Mesothelial cell of epicardium (in vitro differentiated cells): Measurements from ENCODE around the gene ITPKC. TPM values are rescaled to one million over a fixed set of nuclear protein-coding genes. Genes with fewer than 3 reads are reported as not detected.

Source experiments
- DNase-seq, 2 experiments: peaks; one replicate each; pipeline ENCODE4 v3.0.0; 2021; ENCODE audit warnings: low spot score in 2 of 2; ENCODE audit not compliant: unreplicated experiment in 2 of 2
- H3K27ac Mint-ChIP-seq: 2 replicates; pipeline ENCODE4 v1.8.0; 2021; ENCODE audit warnings: mixed read lengths
- H3K27me3 Mint-ChIP-seq: 2 replicates; pipeline ENCODE4 v1.8.0; 2021; ENCODE audit warnings: low read depth, mixed read lengths
- H3K36me3 Mint-ChIP-seq: 2 replicates; pipeline ENCODE4 v1.8.0; 2021; ENCODE audit warnings: mixed read lengths
- H3K4me1 Mint-ChIP-seq: 2 replicates; pipeline ENCODE4 v1.8.0; 2021; ENCODE audit warnings: mixed read lengths
- H3K4me3 Mint-ChIP-seq: 2 replicates; pipeline ENCODE4 v1.8.0; 2021; ENCODE audit warnings: mild to moderate bottlenecking, moderate library complexity, mixed read lengths
- H3K9me3 Mint-ChIP-seq: 2 replicates; pipeline ENCODE4 v1.8.0; 2021; ENCODE audit warnings: mixed read lengths
- CTCF ChIP-seq: fragments of 200-600 bp; sonication (generic); IDR thresholded peaks from one replicate; pipeline ENCODE4 v1.5.0; 2021; ENCODE audit warnings: antibody characterized with exemption; ENCODE audit not compliant: unreplicated experiment
- total RNA-seq: library from RNA; stranded (reverse); gene quantifications from 3 replicates; pipeline ENCODE4 v1.2.1, GENCODE V29; 2021

Gene ITPKC
- total RNA-seq, 1 donor from 2014 or later: 28.3 TPM

GRCh38 chr19:40690050-40690692 lies 26.7 kb upstream of the ITPKC start, which contains the start of gene NUMBL:
Gene NUMBL, minus strand, starts transcription at chr19:40690651. Its CDS starts 168 bp downstream, at chr19:40690483.
- H3K4me3 Mint-ChIP-seq: peak within 1 kb of the TSS; percentile 75
- H3K36me3 Mint-ChIP-seq: peaks cover 16% of the 10 kb centered on the region
- no peaks in the 10 kb centered on the region for H3K9me3 Mint-ChIP-seq
- peak within 1 kb of the TSS; percentile 89 for H3K27ac Mint-ChIP-seq
- peaks cover 3% of the 10 kb centered on the region for H3K4me1 Mint-ChIP-seq
- no peak for TF ChIP-seq CTCF
- no peak for DNase-seq
- no peaks in the 10 kb centered on the region for H3K27me3 Mint-ChIP-seq

- H3K4me3 Mint-ChIP-seq: peak overlapping the region; percentile 75
- peaks cover 10% of the 10 kb centered on the region for H3K36me3 Mint-ChIP-seq
- TF ChIP-seq CTCF: no peak
- H3K4me1 Mint-ChIP-seq: peaks cover 3% of the 10 kb centered on the region
- no peaks in the 10 kb centered on the region for H3K27me3 Mint-ChIP-seq
- no peaks in the 10 kb centered on the region for H3K9me3 Mint-ChIP-seq
- H3K27ac Mint-ChIP-seq: peak overlapping the region; percentile 89
- peak; percentile 87 to 89 for DNase-seq
These were observed 26.1 kb upstream of the ITPKC start for GRCh38 chr19:40690693-40691420.

- Mint-ChIP-seq H3K9me3 (no peaks in the 10 kb centered on the region), H3K27ac (peak overlapping the region; percentile 64), H3K27me3 (no peaks in the 10 kb centered on the region), H3K4me3 (peak overlapping the region; percentile 20), H3K4me1 (peaks cover 3% of the 10 kb centered on the region), H3K36me3 (peaks cover 14% of the 10 kb centered on the region)
- DNase-seq: no peak
- no peak for TF ChIP-seq CTCF
These were observed 25.3 kb upstream of the ITPKC start for GRCh38 chr19:40691421-40692211.

- Mint-ChIP-seq H3K4me3 (no peak overlapping the region), H3K27ac (no peak overlapping the region), H3K27me3 (no peaks in the 10 kb centered on the region), H3K4me1 (peaks cover 3% of the 10 kb centered on the region), H3K36me3 (peaks cover 16% of the 10 kb centered on the region), H3K9me3 (no peaks in the 10 kb centered on the region)
- DNase-seq: no peak
- TF ChIP-seq CTCF: no peak
These were observed 24.7 kb upstream of the ITPKC start for GRCh38 chr19:40692212-40692551.

GRCh38 chr19:40693150-40693788 lies 23.6 kb upstream of the ITPKC start:
- Mint-ChIP-seq H3K27ac (no peak overlapping the region), H3K4me3 (no peak overlapping the region), H3K36me3 (peaks cover 18% of the 10 kb centered on the region), H3K4me1 (peaks cover 3% of the 10 kb centered on the region), H3K27me3 (no peaks in the 10 kb centered on the region), H3K9me3 (no peaks in the 10 kb centered on the region)
- DNase-seq: no peak
- TF ChIP-seq CTCF: no peak
